ENCODE results near the gene KDM8. TPM values are rescaled to one million over a fixed set of nuclear protein-coding genes. Genes with fewer than 3 reads are reported as not detected.

The KDM8 gene
- total RNA-seq, 1 donor from 2014 or later = 9.6 TPM

- no peak overlapping the region for H3K4me3 Mint-ChIP-seq (ENCODE audit: unreplicated experiment)
These were observed 16.8 kb downstream of the KDM8 start for GRCh38 chr16:27220120-27220519.

GRCh38 chr16:27220527-27220926 lies 17.2 kb downstream of the KDM8 start:
- Mint-ChIP-seq H3K27ac (ENCODE audit: unreplicated experiment) (no peak overlapping the region), H3K4me3 (ENCODE audit: unreplicated experiment) (no peak overlapping the region), H3K36me3 (ENCODE audit: unreplicated experiment) (peaks cover 2% of the 10 kb centered on the region), H3K9me3 (ENCODE audit: unreplicated experiment) (peaks cover 6% of the 10 kb centered on the region), H3K4me1 (ENCODE audit: low read depth, unreplicated experiment) (peaks cover 18% of the 10 kb centered on the region), H3K27me3 (ENCODE audit: unreplicated experiment) (peaks cover 7% of the 10 kb centered on the region)
- no peak for TF ChIP-seq CTCF (IDR thresholded peaks at IDR 0.05; ENCODE audit: partially characterized antibody, unreplicated experiment)
- no peak for DNase-seq

More at GRCh38 chr16:27220120-27220519, 16.8 kb downstream of the KDM8 start:
- Mint-ChIP-seq H3K27ac (ENCODE audit: unreplicated experiment) (no peak overlapping the region), H3K36me3 (ENCODE audit: unreplicated experiment) (peaks cover 4% of the 10 kb centered on the region), H3K9me3 (ENCODE audit: unreplicated experiment) (peaks cover 9% of the 10 kb centered on the region), H3K4me1 (ENCODE audit: low read depth, unreplicated experiment) (peaks cover 19% of the 10 kb centered on the region), H3K27me3 (ENCODE audit: unreplicated experiment) (peaks cover 8% of the 10 kb centered on the region)
- DNase-seq = no peak
- no peak for TF ChIP-seq CTCF (IDR thresholded peaks at IDR 0.05; ENCODE audit: partially characterized antibody, unreplicated experiment)

- TF ChIP-seq CTCF (IDR thresholded peaks at IDR 0.05; ENCODE audit: partially characterized antibody, unreplicated experiment) = no peak
- H3K4me3 Mint-ChIP-seq (ENCODE audit: unreplicated experiment) = peak overlapping the region; percentile 15
- no peaks in the 10 kb centered on the region for H3K36me3 Mint-ChIP-seq (ENCODE audit: unreplicated experiment)
- H3K4me1 Mint-ChIP-seq (ENCODE audit: low read depth, unreplicated experiment) = peaks cover 18% of the 10 kb centered on the region
- DNase-seq = no peak
- H3K27me3 Mint-ChIP-seq (ENCODE audit: unreplicated experiment) = peaks cover 3% of the 10 kb centered on the region
- no peak overlapping the region for H3K27ac Mint-ChIP-seq (ENCODE audit: unreplicated experiment)
- peaks cover 3% of the 10 kb centered on the region for H3K9me3 Mint-ChIP-seq (ENCODE audit: unreplicated experiment)
These were observed 17.7 kb downstream of the KDM8 start for GRCh38 chr16:27220991-27221390.

- no peak for DNase-seq
- Mint-ChIP-seq H3K9me3 (ENCODE audit: unreplicated experiment) (peaks cover 3% of the 10 kb centered on the region), H3K4me1 (ENCODE audit: low read depth, unreplicated experiment) (peaks cover 20% of the 10 kb centered on the region), H3K36me3 (ENCODE audit: unreplicated experiment) (no peaks in the 10 kb centered on the region), H3K4me3 (ENCODE audit: unreplicated experiment) (peak overlapping the region; percentile 15), H3K27me3 (ENCODE audit: unreplicated experiment) (peaks cover 1% of the 10 kb centered on the region), H3K27ac (ENCODE audit: unreplicated experiment) (peak overlapping the region; percentile 22)
- TF ChIP-seq CTCF (IDR thresholded peaks at IDR 0.05; ENCODE audit: partially characterized antibody, unreplicated experiment) = no peak
These were observed 18.4 kb downstream of the KDM8 start for GRCh38 chr16:27221576-27222248.

All from glutamatergic neuron (in vitro differentiated cells).